ENCODE measurements around the gene SLC17A9. TPM values are rescaled to one million over a fixed set of nuclear protein-coding genes. Genes with fewer than 3 reads are reported as not detected.

Gene SLC17A9
- total and polyA plus RNA-seq, 2 donors (not counting 1 experiment from before 2014, with no cell fraction given), result 33.0 to 141 TPM

- H3K27ac Mint-ChIP-seq, result no peak overlapping the region
Measured at GRCh38 chr20:63008541-63009044, 56.1 kb downstream of the SLC17A9 start.

More at GRCh38 chr20:63008541-63009044, 56.1 kb downstream of the SLC17A9 start:
- peak overlapping the region; percentile 29 for H3K4me3 Mint-ChIP-seq
- Histone ChIP-seq H3K27me3 (replicated peaks in 1 of 4; ENCODE audit: control extremely low read depth in 1 of 4, control insufficient read depth in 3 of 4, insufficient read depth in 4 of 4, low read length in 3 of 4) (peaks cover 0 to 83% (median 48%) of the 10 kb centered on the region in 4 experiments), H2AFZ (ENCODE audit: insufficient read depth, low read depth, low read length, poor library complexity, severe bottlenecking) (peak overlapping the region; percentile 42), H3K4me3 (ENCODE audit: control extremely low read depth in 1 of 5, extremely low read depth in 1 of 5, insufficient read depth in 1 of 5, low read depth in 2 of 5, low read length in 4 of 5) (no peak overlapping the region), H3K9ac (ENCODE audit: low read length) (no peak overlapping the region), H3K4me1 (ENCODE audit: control insufficient read depth in 2 of 2, insufficient read depth in 2 of 2, low read length in 2 of 2) (peaks cover 52 to 57% of the 10 kb centered on the region in 2 donors), H3K36me3 (replicated peaks in 1 of 2; ENCODE audit: control extremely low read depth in 1 of 2, control insufficient read depth in 1 of 2, extremely low read depth in 1 of 2, insufficient read depth in 2 of 2, low read length in 1 of 2) (no peaks in the 10 kb centered on the region), H3K9me3 (ENCODE audit: control extremely low read depth in 1 of 3, control insufficient read depth in 2 of 3, insufficient read depth in 1 of 3, low read length in 2 of 3) (peaks cover 0 to 44% (median 11%) of the 10 kb centered on the region in 3 donors), H3K4me2 (replicated peaks; ENCODE audit: low read depth, low read length, poor library complexity, severe bottlenecking) (peak overlapping the region; percentile 69), H3K79me2 (ENCODE audit: control insufficient read depth, insufficient read depth, low read length) (no peaks in the 10 kb centered on the region), H4K20me1 (ENCODE audit: control insufficient read depth, insufficient read depth, low read length, poor library complexity, severe bottlenecking) (peaks cover 21% of the 10 kb centered on the region), H3K27ac (ENCODE audit: low read length in 2 of 2) (no peak overlapping the region)
- WGBS (ENCODE audit: insufficient coverage), result 21% methylated on average over 21 of the region's 21 CpGs
- POLR2A ChIA-PET, result interaction anchor here (1.3 kb wide), 1 partner anchor 36 kb away, joined by 12 read pairs; no protein-coding TSS in a partner anchor
- peaks cover 2% of the 10 kb centered on the region for H3K9me3 Mint-ChIP-seq (ENCODE audit: insufficient read depth)
- peaks cover 47% of the 10 kb centered on the region for H3K27me3 Mint-ChIP-seq
- no peak for TF ChIP-seq CTCF (IDR thresholded peaks at IDR 0.05)
- TF ChIP-seq EZH2 (IDR thresholded peaks at IDR 0.05; ENCODE audit: borderline replicate concordance, insufficient read depth, low read depth, low read length, poor library complexity, severe bottlenecking), result no peak
- intact Hi-C loops (cut with micrococcal nuclease), result loop anchor here (1.0 to 10.0 kb wide), 4 partner anchors 30 to 340 kb away; partner anchors contain the start of gene SLC17A9
- CTCF ChIA-PET, result interaction anchor here (0.6 to 3.3 kb wide), 23 partner anchors 15 to 192 kb away, joined by 3 to 36 read pairs (median 4); partner anchors contain the start of genes SLC17A9 and TCFL5
- DNase-seq, result no peak
- H3K4me1 Mint-ChIP-seq, result peaks cover 21% of the 10 kb centered on the region
- ATAC-seq (ENCODE audit: low read depth), result no peak

Measured in B cell (primary cell).